HUES6 (cell line): ENCODE data around the gene ABCG1.

Source experiments
- H3K27ac ChIP-seq: 2 replicates; pipeline ENCODE4 v1.7.0; 2013; ENCODE audit warnings: low read depth, mild to moderate bottlenecking, low read length, inconsistent platforms
- H3K27me3 ChIP-seq: 2 replicates; pipeline ENCODE4 v1.6.1; 2013; ENCODE audit warnings: low read length; ENCODE audit not compliant: control insufficient read depth, insufficient read depth
- H3K36me3 ChIP-seq: 2 replicates; pipeline ENCODE4 v1.6.1; 2013; ENCODE audit warnings: low read length; ENCODE audit not compliant: control insufficient read depth, insufficient read depth
- H3K4me1 ChIP-seq: 2 replicates; pipeline ENCODE4 v1.6.1; 2013; ENCODE audit warnings: low read length; ENCODE audit not compliant: control insufficient read depth, insufficient read depth
- H3K4me3 ChIP-seq: 2 replicates; pipeline ENCODE4 v1.5.1; 2013; ENCODE audit warnings: low read depth, low read length
- H3K9ac ChIP-seq: one replicate; pipeline ENCODE4 v1.6.1; 2013; ENCODE audit warnings: mild to moderate bottlenecking, low read length
- H3K9me3 ChIP-seq: 2 replicates; pipeline ENCODE4 v1.6.1; 2013; ENCODE audit warnings: low read depth, low read length; ENCODE audit not compliant: control insufficient read depth, insufficient read depth

Gene ABCG1

GRCh38 chr21:42234464-42235241 lies 15.7 kb downstream of the ABCG1 start:
- H3K9me3 ChIP-seq = no peaks in the 10 kb centered on the region
- peaks cover 30% of the 10 kb centered on the region for H3K4me1 ChIP-seq
- no peak overlapping the region for H3K27ac ChIP-seq
- peak overlapping the region; percentile 60 for H3K4me3 ChIP-seq
- no peaks in the 10 kb centered on the region for H3K36me3 ChIP-seq
- H3K9ac ChIP-seq = peak overlapping the region; percentile 61
- H3K27me3 ChIP-seq = peaks cover 63% of the 10 kb centered on the region

GRCh38 chr21:42235593-42235992 lies 16.7 kb downstream of the ABCG1 start:
- H3K36me3 ChIP-seq = no peaks in the 10 kb centered on the region
- peaks cover 30% of the 10 kb centered on the region for H3K4me1 ChIP-seq
- no peaks in the 10 kb centered on the region for H3K9me3 ChIP-seq
- H3K27ac ChIP-seq = no peak overlapping the region
- H3K4me3 ChIP-seq = peak overlapping the region; percentile 60; the same call in 1 of the 2 replicates
- peaks cover 55% of the 10 kb centered on the region for H3K27me3 ChIP-seq
- no peak overlapping the region for H3K9ac ChIP-seq

- H3K27ac ChIP-seq = no peak overlapping the region
- no peaks in the 10 kb centered on the region for H3K9me3 ChIP-seq
Observed at GRCh38 chr21:42236014-42236413, 17.1 kb downstream of the ABCG1 start.

GRCh38 chr21:42236693-42237092 lies 17.8 kb downstream of the ABCG1 start:
- H3K4me3 ChIP-seq = no peak overlapping the region
- H3K27me3 ChIP-seq = peaks cover 48% of the 10 kb centered on the region
- H3K36me3 ChIP-seq = no peaks in the 10 kb centered on the region
- peaks cover 30% of the 10 kb centered on the region for H3K4me1 ChIP-seq
- H3K9ac ChIP-seq = no peak overlapping the region
- H3K9me3 ChIP-seq = no peaks in the 10 kb centered on the region
- H3K27ac ChIP-seq = no peak overlapping the region

More at GRCh38 chr21:42236014-42236413, 17.1 kb downstream of the ABCG1 start:
- Histone ChIP-seq H3K36me3 (no peaks in the 10 kb centered on the region), H3K9ac (no peak overlapping the region), H3K4me3 (no peak overlapping the region), H3K27me3 (peaks cover 50% of the 10 kb centered on the region), H3K4me1 (peaks cover 30% of the 10 kb centered on the region)

- Histone ChIP-seq H3K36me3 (no peaks in the 10 kb centered on the region), H3K4me3 (no peak overlapping the region), H3K9me3 (no peaks in the 10 kb centered on the region), H3K9ac (no peak overlapping the region), H3K27me3 (peaks cover 46% of the 10 kb centered on the region), H3K27ac (no peak overlapping the region), H3K4me1 (peaks cover 30% of the 10 kb centered on the region)
Observed at GRCh38 chr21:42237161-42237560, 18.2 kb downstream of the ABCG1 start.

GRCh38 chr21:42237577-42237976 lies 18.6 kb downstream of the ABCG1 start:
- Histone ChIP-seq H3K27ac (no peak overlapping the region), H3K4me3 (no peak overlapping the region), H3K4me1 (peaks cover 30% of the 10 kb centered on the region), H3K9ac (no peak overlapping the region), H3K27me3 (peaks cover 45% of the 10 kb centered on the region), H3K36me3 (no peaks in the 10 kb centered on the region), H3K9me3 (no peaks in the 10 kb centered on the region)

- peaks cover 27% of the 10 kb centered on the region for H3K4me1 ChIP-seq
- no peak overlapping the region for H3K27ac ChIP-seq
- no peaks in the 10 kb centered on the region for H3K9me3 ChIP-seq
- H3K27me3 ChIP-seq = peaks cover 39% of the 10 kb centered on the region
- no peaks in the 10 kb centered on the region for H3K36me3 ChIP-seq
- H3K9ac ChIP-seq = no peak overlapping the region
- no peak overlapping the region for H3K4me3 ChIP-seq
Observed at GRCh38 chr21:42238185-42238934, 19.4 kb downstream of the ABCG1 start.

GRCh38 chr21:42239556-42239955 lies 20.6 kb downstream of the ABCG1 start:
- Histone ChIP-seq H3K4me1 (peaks cover 17% of the 10 kb centered on the region), H3K9ac (no peak overlapping the region), H3K4me3 (no peak overlapping the region), H3K27ac (no peak overlapping the region), H3K36me3 (no peaks in the 10 kb centered on the region), H3K27me3 (peaks cover 27% of the 10 kb centered on the region), H3K9me3 (no peaks in the 10 kb centered on the region)

GRCh38 chr21:42239973-42240372 lies 21.0 kb downstream of the ABCG1 start:
- peaks cover 15% of the 10 kb centered on the region for H3K4me1 ChIP-seq
- no peak overlapping the region for H3K27ac ChIP-seq
- peaks cover 26% of the 10 kb centered on the region for H3K27me3 ChIP-seq
- H3K4me3 ChIP-seq = no peak overlapping the region
- H3K9ac ChIP-seq = no peak overlapping the region
- H3K36me3 ChIP-seq = no peaks in the 10 kb centered on the region
- no peaks in the 10 kb centered on the region for H3K9me3 ChIP-seq

GRCh38 chr21:42242611-42243010 lies 23.7 kb downstream of the ABCG1 start:
- no peaks in the 10 kb centered on the region for H3K36me3 ChIP-seq
- no peak overlapping the region for H3K4me3 ChIP-seq
- no peaks in the 10 kb centered on the region for H3K9me3 ChIP-seq
- no peak overlapping the region for H3K9ac ChIP-seq
- no peaks in the 10 kb centered on the region for H3K4me1 ChIP-seq
- peaks cover 8% of the 10 kb centered on the region for H3K27me3 ChIP-seq
- no peak overlapping the region for H3K27ac ChIP-seq

- no peaks in the 10 kb centered on the region for H3K4me1 ChIP-seq
- H3K9me3 ChIP-seq = no peaks in the 10 kb centered on the region
- no peak overlapping the region for H3K4me3 ChIP-seq
- peaks cover 9% of the 10 kb centered on the region for H3K27me3 ChIP-seq
- H3K27ac ChIP-seq = no peak overlapping the region
- H3K36me3 ChIP-seq = no peaks in the 10 kb centered on the region
- H3K9ac ChIP-seq = no peak overlapping the region
Observed at GRCh38 chr21:42243026-42243425, 24.1 kb downstream of the ABCG1 start.
